ENCODE results near the gene BCLAF3.

GRCh38 chrX:19986531-19986930 lies 4.3 kb downstream of the BCLAF3 start:
- no peak for TF ChIP-seq CTCF (IDR thresholded peaks at IDR 0.05)
- TF ChIP-seq EZH2 (IDR thresholded peaks at IDR 0.05; ENCODE audit: borderline replicate concordance, insufficient read depth, low read depth, low read length, poor library complexity, severe bottlenecking), result no peak
